Measurements from ENCODE around the gene AIG1. TPM values are rescaled to one million over a fixed set of nuclear protein-coding genes. Genes with fewer than 3 reads are reported as not detected.

Gene AIG1
- total RNA-seq, 1 donor from 2014 or later: 46.4 TPM

DNA sequence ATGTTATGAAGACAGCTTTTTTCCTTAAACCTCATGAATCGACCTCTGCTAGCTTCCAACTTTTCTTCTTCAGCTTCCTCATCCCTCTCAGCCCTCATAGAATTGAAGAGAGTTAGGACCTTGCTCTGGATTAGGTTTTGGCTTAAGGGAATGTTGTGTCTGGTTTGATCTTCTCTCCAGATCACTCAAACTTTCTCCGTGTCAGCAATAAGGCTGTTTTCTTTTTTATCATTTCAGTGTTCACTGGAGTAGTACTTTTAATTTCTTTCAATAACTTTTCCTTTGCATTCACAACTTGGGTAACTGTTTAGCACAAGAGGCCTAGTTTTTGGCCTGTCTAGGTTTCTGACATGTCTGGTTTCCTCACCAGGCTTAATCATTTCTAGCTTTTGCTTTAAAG lies 32.6 kb downstream of the AIG1 start:
- no peak for DNase-seq (ENCODE audit: low spot score)

DNA sequence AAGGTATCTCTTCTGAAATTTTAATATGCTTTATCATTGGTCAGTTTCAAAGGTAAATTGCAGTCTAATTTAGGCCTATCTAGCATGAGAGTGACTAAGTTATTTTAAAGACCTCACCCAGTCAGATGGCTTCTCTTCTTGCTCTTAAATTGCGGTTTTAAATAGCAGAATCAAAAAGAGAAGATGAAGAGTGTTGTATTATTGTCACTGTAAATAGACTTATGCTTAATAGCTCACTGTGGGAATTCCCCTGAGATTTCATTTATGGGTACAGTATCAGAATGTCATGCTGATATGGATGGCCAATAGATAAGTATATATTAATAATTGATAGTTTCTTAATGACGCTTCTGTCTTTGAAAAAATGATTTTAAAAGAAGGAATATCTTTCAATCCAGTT lies 35.7 kb downstream of the AIG1 start:
- DNase-seq (ENCODE audit: low spot score): no peak

DNA sequence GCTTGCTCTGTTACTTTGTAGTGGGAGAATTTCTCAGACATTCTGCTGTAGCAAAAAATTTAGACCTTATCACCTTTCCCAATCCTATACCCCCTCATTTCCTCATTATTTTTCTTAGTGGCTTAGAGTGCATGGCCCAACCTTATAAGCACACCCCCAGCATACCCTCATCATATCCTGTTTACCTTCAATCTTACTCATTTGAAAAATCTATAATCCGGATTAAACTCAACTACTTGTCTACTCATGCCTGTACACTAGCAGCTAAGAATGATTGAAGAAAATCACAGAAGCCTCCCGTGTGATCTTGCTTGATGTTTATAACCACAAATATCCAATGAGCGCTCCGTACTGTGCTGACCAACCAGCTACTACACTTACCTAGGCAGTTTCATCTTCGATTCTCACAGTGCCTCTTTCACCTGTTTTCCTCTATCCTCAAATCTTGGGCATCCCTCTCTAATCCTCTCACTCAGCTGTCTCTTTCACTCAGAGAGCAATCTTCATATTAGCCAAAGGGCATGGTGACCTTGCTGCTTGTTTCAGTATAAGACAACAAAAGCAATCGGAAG lies 36.6 kb downstream of the AIG1 start:
- DNase-seq (ENCODE audit: low spot score): no peak

DNA sequence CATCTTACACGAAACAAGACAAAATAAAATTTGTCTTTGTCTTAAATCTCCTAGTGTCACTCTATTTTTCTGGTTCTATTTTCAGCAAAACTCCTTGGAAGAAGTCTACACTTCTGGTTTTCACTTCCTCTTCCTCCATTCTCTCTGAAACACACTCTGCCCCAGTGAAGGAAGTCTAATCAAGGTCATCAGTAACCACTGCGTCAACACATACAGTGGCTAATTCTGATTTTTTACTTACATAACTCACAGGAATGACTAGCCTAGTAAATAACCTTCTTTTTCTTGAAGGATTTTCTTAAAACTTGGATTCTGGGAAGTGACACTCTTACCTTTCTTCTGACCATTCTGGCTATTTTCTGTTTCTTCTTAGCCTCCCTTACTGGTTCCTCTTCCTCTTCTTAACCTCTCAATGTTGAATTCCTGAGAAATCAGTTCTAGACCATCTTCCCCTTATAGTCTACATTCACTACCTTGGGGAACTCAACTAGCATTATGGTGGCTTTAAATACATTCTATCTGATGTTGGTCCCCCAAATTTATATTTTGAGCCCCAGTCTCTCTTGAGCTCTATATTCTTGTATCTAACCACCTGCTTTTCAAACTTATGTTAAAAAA lies 37.5 kb downstream of the AIG1 start:
- no peak for DNase-seq (ENCODE audit: low spot score)

DNA sequence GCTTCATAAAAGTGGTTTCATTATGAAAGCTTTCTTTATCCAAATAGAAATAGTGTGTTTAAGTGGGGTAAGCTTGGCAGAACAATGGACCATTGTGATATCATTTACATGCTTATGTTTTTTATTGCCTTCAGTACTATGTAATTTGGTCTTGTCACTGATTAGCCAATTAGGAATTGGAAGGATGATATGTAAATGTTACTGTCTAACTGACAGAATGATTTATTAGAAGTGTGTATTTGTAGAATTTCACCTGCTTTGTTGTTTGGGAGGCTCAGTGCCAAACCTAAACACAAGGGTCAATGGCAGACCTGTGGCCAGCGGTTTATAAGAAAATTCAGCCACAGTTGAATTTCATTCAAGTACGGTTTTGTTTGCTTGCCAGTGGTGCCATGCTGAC lies 39.0 kb downstream of the AIG1 start:
- no peak for DNase-seq (ENCODE audit: low spot score)

DNA sequence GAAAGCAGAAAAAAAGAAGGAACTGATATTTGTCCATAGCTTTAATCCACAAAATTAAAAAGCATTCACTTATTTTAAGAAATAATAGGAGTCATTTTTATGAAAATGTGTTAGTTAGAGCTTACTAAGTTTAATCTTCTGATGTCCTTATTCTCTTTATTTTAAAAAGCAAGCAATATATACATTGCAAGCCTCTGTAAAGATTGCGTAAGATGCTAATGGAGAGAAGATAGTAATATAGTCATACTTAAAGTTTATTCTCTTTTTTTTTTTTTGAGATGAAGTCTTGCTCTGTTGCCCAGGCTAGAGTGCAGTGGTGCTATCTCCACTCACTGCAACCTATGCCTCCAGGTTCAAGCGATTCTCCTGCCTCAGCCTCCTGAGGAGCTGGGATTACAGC lies 39.7 kb downstream of the AIG1 start:
- DNase-seq (ENCODE audit: low spot score): no peak

DNA sequence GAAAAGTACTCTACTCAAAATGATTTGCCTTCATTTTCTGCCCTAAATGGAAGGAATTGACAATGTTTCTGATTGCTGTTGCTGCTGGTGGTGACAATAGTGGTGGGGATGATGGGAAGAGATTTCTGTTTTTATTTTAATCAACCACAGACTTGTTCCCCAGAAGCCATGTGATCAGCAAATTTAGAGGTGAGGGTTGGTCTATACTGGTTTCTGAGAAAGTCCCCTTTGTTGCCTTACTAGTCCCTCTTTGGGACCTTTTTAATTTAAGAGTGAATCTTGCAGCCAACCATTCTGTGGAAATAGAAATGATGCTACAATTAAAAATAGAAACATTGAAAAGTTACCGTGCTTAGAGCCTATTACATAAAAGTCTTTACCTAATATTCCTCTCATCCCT lies 43.2 kb downstream of the AIG1 start:
- no peak for DNase-seq (ENCODE audit: low spot score)

DNA sequence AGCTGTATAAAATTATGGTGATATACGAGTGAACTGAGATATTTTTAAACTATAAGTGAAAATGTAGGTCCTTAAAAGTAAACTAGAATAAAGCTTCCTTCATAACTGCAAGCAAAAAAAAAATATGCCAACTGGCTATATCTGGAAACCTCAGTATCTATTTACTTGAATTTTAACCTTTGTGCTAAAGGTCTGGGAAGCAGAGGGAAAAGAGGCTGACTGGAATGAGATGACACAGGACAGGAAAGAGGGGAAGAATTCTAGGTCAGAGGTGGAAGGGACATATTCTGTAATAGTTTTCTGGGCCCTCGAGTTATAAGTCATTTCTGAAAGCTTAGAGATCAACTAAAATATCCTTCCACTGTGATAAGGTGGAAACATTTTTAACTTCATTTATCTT lies 46.8 kb downstream of the AIG1 start:
- DNase-seq (ENCODE audit: low spot score): no peak

DNA sequence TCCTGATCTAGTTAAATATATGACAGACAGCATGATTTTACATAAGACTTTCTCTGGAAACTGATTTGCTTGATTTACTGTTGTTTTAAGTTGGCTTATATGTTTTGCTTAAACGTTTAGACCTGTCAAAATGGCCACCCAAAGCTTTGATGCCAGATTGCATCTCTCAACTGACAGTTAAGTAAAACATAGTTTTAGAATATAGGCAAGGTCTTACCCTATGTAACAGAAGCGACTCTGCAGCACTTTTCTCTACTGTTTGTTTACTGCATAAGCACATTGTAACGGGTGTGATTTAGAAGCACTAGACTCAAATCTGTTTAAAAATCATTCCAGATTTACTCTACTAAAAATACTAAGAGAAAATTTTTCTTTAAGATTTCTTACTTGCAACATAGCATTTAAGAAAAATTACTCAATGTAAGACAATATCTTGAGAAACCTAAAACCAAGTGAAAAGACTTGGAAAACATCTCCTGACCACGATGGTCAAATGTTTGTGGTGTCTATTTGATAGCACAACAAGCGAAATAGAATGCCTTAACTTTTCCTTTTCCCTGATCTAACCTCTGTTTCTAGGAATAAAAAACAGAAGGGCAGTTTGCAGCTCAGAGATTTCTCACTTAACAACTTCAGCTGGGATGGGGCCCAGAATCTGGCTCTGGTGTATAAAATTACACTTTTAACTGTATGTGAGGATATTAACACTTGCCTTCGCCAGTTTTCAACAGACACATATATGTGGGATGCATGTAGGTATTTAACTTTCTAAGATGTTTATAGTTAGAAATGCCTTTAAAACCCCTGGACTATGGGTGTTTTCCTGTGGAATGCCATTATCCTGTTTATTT lies 47.4 kb downstream of the AIG1 start:
- no peak for DNase-seq (ENCODE audit: low spot score)

DNA sequence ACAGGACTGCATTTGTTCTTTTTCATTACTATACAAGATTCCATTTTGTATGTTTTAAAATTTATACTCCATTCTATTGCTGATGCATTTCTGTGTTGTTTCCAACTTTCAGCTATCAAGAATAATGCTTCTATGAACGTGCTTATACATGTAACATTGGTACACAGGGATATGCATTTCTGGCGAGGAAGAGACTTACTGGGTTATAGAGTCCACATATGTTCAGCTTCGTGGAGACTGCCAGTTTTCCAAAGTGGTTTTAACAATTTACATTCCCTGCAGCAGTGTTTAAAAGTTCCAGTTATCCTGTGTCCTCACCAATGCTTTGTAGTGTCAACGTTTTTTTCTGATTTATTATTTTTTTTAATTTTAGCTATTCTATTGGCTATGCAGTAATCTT lies 48.5 kb downstream of the AIG1 start:
- no peak for DNase-seq (ENCODE audit: low spot score)

DNA sequence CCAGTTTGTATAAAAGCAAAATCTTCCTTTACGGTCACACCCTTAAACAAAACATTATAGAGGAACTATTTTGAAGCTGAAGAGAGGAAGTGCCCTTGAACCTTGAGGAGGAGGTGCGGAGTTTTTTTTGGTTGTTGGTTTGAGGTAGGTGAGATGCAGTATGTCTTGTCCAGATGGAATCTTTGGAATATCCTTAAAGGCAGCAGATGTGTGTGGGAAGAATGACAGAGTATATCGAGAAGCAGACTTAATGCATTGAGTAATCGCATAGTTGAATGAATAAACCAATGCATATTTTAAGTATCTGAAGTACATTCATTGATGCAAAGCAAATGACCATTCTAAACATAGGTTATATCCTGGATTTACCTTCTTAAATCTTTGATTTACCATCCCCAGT lies 49.9 kb downstream of the AIG1 start:
- DNase-seq (ENCODE audit: low spot score): no peak

DNA sequence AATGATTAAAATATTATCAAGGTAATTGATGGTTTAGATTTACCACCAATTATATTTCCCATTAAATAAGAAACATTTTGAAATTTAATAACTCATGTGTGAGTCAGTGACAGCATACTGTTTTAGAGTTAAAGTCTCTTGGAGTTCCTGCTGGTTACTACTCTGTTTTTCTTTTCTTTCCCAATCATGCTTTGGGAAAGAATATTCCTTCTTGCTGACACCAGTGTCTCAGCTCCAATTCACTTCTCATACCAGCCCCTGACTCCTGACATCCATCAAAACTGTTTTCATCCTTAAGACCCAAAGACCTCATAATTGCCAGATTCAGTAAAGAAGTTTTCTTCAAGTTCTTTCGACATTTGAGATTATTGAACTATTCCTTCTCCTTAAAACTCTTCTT lies 50.3 kb downstream of the AIG1 start:
- no peak for DNase-seq (ENCODE audit: low spot score)

DNA sequence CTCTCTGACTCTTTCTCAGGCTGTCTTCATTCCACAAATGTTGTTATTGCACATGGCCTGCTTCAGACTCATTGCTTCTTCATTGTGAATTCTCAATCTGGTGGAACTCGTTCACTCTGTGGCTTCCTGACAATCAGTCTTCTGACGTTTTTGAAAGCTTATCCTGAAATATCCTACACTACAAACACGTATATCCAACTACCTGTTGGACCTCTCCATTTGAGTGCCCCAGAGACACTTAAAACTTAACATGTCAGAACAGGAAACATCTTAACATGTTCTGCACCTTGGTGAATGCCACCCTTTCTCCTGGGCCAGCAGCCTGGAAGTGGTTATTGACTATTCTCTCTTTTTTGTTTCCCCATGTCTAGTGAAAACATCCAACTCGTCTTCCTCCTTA lies 50.8 kb downstream of the AIG1 start:
- DNase-seq (ENCODE audit: low spot score): no peak

DNA sequence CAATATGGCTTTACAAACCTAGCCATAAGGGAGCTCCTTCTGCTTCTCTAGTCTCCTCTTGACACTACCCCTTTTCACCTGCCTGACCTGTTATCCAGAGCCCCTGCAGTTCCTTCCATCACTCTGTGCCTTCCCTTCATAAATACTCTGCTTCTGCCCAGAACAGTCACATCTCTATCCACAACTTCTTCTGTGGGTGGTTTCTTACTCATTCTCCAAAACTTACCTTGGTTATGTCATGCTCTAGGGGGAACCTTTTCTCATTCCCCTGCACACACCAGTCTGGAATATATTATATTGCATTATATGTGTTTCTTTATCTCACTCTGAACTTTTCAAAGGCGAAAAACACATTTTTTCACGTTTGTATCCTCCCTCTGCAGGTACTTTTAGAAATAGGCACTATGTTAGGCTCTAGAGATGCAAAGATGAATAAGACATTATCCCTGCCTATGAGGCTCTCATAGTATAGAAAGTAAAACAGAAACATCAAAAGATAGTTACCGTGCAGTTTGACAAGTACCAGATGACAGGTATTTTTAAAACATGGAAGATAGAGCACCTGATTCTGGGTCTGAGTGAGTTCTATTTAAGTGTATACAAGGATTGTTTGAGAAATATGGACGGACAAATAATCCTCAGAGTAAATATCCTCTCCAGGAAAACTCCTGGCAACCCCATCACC lies 51.5 kb downstream of the AIG1 start:
- DNase-seq (ENCODE audit: low spot score): no peak

DNA sequence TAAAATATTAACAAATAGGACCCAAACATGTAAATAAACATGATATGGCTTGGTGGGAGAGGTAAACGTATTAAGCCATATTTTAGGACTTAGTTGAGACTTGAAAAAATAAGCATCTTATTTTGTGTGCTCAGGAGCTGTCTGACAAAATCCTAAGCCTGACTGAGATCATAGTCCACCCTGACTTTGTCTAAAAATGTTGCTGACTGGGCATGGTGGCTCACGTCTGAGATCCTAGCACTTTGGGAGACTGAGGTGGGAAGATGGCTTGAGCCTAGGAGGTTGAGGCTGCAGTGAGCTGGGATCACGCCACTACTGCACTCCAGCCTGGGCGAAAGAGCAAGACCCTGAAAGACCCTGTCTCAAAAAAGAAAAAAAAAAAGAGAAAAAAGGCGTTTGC lies 52.1 kb downstream of the AIG1 start:
- no peak for DNase-seq (ENCODE audit: low spot score)

DNA sequence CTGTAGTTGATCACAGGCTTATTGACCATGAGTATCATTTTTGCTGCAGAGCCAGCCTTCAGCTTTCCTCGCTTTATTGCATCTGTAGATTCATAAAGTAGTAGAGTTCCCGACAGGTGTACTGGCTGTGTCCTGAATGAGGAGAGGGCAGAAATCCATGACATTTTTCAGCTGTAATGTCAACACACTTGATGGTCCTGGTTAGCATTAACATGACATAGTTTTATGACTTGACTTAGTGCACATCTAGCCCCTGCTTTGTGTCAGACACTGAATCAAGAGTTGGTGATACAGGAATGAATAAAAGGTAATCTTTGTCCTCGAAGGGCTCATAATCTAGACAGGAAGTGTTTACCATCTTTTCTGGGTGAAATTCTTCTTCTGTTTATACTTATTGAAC lies 55.0 kb downstream of the AIG1 start:
- DNase-seq (ENCODE audit: low spot score): no peak

DNA sequence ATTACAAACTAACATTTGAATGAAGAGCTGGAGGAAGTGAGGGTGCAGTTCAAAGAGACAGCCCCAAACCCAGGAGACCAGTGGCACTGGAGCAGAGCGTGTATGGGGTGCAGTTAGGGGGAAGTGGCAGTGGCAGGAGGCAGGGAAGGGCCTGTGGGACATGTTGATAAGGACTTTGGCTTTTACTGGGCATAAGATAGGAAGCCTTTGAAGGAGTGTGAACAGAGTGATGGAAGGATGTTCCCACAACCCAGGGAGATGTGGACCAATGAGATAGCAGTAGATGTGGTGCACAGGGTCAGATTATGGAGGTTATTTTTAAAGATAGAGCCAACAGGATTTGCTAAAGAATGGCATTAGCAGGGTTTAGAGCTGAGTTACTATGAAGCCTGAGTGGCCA lies 56.4 kb downstream of the AIG1 start:
- DNase-seq (ENCODE audit: low spot score): no peak

DNA sequence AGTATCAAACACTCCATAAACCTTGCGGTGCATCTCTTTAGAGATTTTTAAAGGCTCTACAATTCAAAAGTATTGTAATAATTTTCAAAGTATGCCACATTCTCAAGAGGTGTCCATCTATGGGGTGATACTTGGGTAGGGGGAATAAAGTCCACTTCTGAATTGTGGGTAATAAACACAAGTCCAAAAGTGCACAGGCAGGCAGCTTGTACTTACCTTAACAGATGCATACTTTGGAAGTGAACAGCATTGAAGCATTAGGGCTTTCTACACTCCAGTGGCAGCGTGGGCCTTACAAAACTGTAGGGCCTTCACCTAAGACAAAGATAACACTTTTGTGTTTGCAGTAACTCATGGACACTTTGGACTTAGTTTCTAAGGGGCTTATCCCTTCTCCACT lies 58.6 kb downstream of the AIG1 start:
- DNase-seq (ENCODE audit: low spot score): no peak

DNA sequence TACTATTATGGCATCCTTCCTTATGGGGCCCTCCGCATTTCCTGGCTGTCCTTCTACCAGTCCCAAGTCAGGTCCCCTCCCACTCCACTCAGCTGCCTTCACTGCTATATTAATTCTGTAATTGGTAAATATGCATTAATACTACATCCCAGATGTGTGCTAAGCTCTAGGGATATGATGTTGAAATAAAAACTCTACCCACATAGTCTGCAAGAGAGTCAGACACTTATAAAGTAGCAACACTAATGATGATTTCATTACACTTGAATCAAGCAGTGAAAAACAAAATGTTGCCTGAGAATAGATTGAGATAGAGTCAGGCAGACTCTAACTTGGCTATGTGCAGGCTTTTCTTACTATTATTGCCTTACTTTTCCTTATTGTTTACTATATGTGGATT lies 62.4 kb downstream of the AIG1 start:
- no peak for DNase-seq (ENCODE audit: low spot score)

DNA sequence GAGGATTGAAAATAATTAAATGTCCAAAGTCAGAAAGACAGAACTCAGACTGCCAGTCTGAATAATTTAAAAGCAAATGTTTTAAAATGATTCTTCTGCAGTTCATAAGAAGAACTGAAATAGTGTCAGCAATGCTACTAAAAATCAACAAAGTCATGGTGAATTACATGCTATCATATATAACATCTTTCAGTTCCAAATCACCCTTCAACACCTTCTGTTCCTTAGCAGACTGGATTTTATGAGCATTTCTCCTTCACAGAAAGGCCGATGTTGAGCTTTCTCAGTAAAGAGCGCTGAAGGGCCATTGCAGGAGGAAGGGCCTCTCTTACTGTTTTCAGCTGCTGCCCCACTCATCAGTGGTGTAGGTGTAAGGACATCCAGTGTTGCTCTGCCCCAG lies 63.3 kb downstream of the AIG1 start:
- DNase-seq (ENCODE audit: low spot score): no peak

DNA sequence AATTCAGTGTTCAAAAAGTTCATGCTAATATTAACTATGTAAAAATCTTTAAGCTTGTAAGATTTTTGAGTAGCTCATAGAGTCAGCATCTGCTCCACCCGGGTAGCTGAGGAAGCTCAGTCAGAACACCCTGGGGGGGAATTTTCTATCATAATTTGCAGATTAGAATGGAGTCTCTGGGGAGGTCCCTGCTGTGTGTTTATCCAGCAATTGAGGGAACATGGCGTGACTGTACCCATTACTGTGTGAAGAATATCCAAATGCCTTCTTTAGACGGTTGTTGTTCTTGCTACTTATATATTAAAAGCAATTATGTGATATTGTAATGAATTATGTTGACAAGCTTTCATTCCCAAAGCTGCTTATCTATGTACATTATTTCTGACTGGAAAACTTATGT lies 64.8 kb downstream of the AIG1 start:
- no peak for DNase-seq (ENCODE audit: low spot score)

DNA sequence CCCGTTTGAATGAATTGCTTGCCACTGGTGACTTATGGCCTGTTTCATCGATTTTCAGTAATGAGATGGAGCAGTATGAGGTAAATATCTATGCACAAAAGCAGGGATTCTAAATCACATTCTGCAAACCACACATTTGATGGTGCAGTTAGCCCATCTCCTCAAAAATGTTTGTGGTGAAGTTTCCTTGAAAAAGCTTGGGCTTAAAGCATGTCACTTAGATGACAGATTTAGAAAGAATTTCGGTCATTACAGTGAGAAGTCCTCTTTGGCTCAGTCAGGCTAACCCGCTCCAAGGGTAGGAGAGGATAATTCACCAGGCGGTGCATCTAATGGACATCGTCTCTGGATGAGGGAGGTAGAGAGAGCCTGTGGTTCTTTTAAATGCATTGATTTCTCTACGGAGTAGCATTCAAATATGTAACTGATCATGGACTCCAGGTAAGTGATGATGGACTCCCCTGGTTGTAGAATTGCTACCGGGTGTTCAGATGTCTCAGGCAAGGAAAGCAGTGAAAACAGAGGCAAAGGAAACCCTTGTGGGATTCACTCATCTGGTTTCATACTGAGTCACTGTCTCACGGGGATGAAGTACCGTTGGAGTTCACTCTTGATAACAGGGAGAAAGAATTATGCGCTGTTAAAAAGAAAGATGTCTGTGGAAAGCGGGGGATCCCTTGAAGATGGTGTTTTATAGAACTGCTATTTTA lies 65.3 kb downstream of the AIG1 start:
- DNase-seq (ENCODE audit: low spot score): no peak
